ENCODE data around the gene CAMKMT.
"Not testable (repeated sequence)": the region's sequence is repeated elsewhere in the genome, so short reads cannot be mapped to it uniquely, and the experiment has no call there.

CAMKMT gene

GRCh38 chr2:44450082-44450481, 88.3 kb downstream of the CAMKMT start:
- no peak for DNase-seq

- no peak for DNase-seq
Measured at GRCh38 chr2:44450806-44451205, 89.1 kb downstream of the CAMKMT start.

- no peak for DNase-seq
Measured at GRCh38 chr2:44452069-44452583, 90.4 kb downstream of the CAMKMT start.

GRCh38 chr2:44453259-44453658, 91.5 kb downstream of the CAMKMT start:
- DNase-seq, result no peak

GRCh38 chr2:44455877-44456276, 94.1 kb downstream of the CAMKMT start:
- DNase-seq, result no peak

GRCh38 chr2:44456946-44457345, 95.2 kb downstream of the CAMKMT start:
- DNase-seq, result no peak

DNA sequence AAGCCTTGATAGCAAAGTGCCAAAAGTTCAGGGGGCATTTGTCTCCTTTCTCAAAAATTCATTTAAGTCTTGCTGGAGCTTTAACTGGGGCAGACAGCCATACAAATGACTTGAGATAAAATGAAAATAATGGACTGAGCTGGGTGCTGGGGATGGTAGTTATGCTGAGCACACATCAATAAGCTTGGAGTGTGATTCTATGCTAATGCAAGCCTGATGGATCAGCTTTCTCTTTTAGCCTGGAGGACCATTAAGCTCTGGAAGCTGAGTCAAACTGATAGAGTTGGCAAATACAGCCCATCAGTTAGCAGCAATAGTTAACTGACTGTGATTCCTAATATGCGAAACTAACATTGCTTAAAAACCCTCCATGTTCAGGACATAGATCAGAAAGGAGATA, 98.0 kb downstream of the CAMKMT start:
- DNase-seq, result no peak

GRCh38 chr2:44462934-44463849, 101.4 kb downstream of the CAMKMT start:
- no peak for DNase-seq

DNA sequence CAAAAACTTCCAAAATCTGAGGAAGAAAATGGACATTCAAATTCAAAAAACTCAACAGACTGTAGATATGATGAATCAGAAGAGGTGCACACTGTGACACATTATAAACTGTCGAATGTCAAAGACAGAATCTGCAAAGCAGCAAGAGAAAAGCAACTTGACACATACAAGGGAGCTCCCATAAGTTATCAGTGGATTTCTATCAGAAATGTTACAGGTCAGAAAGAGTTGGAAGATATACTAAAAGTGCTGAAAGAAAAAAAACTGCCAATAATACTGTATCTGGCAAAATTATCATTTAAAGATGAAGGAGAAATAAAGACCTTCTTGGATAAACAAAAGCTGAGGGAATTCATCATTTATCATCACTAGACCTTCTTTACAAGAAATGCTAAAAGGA, 102.7 kb downstream of the CAMKMT start:
- no peak for DNase-seq

- DNase-seq, result no peak
Measured at GRCh38 chr2:44470151-44470550, 108.4 kb downstream of the CAMKMT start.

- DNase-seq, result no peak
Measured at GRCh38 chr2:44477657-44478414, 116.1 kb downstream of the CAMKMT start.

- DNase-seq, result peak; percentile 51
Measured at GRCh38 chr2:44479127-44479887, 117.6 kb downstream of the CAMKMT start.

GRCh38 chr2:44480068-44480467, 118.3 kb downstream of the CAMKMT start:
- DNase-seq, result no peak

DNA sequence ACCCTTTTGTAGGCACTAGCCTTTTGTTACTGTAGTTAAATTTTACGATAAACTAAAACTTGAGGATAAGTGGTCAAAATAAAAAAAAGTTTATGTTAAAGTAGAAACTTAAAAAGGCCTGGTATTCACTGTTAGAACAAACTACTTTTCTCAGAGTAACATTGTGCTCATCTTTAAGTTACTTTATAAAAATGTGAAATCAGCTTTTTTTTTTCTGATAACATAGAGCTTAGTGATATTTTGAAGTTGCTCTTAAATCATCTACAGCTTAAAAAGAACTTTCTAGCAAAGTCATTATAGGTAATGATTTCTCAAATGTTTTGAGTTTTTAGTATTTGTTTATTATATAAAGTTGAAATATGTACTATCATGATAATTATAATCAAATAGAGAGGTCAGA, 125.3 kb downstream of the CAMKMT start:
- no peak for DNase-seq

GRCh38 chr2:44490726-44491125, 129.0 kb downstream of the CAMKMT start:
- no peak for DNase-seq

DNA sequence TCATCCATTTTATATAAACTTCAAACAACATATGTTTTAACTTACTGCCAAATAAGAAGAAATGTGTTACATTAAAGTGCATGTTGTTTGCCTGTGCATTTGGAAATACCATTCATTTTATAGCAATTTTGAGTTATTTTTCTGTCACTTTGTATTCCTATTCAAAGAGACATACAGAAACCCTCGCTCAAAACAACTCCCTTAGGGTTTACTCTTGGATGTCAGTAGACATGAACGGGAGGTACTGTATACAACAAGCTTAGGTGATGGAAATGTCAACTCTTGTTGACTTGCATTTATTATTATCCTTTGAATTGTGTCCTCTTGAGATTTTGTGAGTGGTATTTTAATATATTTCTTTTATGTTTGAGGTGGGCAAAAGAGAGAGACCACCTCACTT, 132.3 kb downstream of the CAMKMT start:
- no peak for DNase-seq

GRCh38 chr2:44495035-44495434, 133.3 kb downstream of the CAMKMT start:
- no peak for DNase-seq

DNA sequence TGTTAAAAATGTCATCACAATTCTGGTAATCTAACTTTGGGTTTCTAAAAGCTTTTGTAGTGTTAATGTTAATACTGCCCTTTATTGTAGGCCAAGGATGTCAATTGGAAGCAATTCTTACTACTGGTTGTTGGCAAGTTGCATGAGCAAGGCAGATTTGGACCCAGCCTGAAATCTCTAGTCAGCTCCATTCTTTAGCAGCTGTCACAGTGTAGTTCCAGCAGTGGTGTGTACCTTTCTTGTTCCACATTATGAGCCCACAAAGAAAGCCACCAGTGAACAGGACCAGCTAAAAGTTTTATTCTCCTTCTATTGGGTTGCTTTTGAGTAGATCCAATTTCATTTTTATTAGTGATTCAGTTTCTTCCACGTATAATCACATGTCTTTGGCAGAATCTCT, 133.8 kb downstream of the CAMKMT start:
- no peak for DNase-seq

GRCh38 chr2:44496130-44496529, 134.4 kb downstream of the CAMKMT start:
- no peak for DNase-seq

GRCh38 chr2:44498551-44498950, 136.8 kb downstream of the CAMKMT start:
- no peak for DNase-seq

DNA sequence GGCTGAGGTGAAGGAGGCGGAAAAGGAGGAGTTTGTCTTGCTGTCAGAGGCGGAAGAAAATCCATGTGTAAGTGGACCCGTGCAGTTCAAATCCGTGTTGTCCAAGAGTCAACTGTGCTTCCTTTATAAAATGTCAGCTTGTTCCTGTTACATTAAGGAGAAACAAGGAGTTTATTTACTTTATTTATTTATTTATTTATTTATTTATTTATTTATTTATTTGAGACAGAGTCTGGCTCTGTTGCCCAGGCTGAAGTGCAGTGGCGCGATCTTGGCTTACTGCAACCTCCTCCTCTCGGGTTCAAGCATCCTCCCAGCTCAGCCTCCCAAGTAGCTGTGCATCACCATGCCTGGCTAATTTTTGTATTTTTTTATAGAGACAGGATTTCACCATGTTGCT, 143.9 kb downstream of the CAMKMT start:
- DNase-seq, result not testable (repeated sequence)

DNA sequence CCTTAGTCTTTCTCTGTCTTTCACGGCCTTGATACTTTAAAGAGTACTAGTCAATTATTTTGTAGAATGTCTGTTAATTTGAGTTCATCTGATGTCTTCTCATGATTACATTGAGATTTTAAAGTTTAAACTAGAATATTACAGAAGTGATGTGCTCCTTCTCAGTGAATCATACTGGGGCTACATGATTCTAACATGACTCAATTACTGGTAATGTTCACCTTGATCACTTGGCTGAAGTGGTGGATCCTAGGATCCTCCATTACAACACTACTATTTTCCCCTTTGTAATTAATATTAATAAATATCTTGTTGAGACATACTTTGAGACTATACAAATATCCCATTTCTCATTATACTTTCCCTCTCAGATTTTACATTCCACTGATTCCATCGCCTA, 148.5 kb downstream of the CAMKMT start:
- no peak for DNase-seq

- DNase-seq, result no peak
Measured at GRCh38 chr2:44515416-44515815, 153.7 kb downstream of the CAMKMT start.
